A549 (cell line): ENCODE measurements around the gene NEUROD4. TPM values are rescaled to one million over a fixed set of nuclear protein-coding genes. Genes with fewer than 3 reads are reported as not detected.

Experiments
- ATAC-seq, 2 experiments: fragments of 200-7000 bp in 1 of 2; fragments of >200 bp in 1 of 2; cut with Nextera tagmentation in 1 of 2; cut with Tn5 transposase in 1 of 2; 3 replicates each; pipeline versions ENCODE4 v1.8.0 to v1.9.1; 2018 to 2020; ENCODE audit warnings: mild to moderate bottlenecking in 1 of 2, moderate library complexity in 1 of 2
- CTCF ChIA-PET: fragments of 300-600 bp; sonication (Branson Sonifier 250); formaldehyde crosslinking; extraction: SDS; loops from one replicate; lab custom pipeline; 2021; ENCODE audit warnings: antibody characterized with exemption, inconsistent platforms; lab: Yijun Ruan, JAX
- POLR2A ChIA-PET: fragments of 350-600 bp; formaldehyde crosslinking; extraction: SDS; loops from one replicate; lab custom pipeline; 2021; ENCODE audit warnings: antibody characterized with exemption, inconsistent platforms; lab: Yijun Ruan, JAX
- DNase-seq, 2 experiments: peaks; one replicate each; pipeline versions ENCODE4 v3.0.0 to v3.0.0-alpha.2; 2011 to 2016; ENCODE audit warnings: low read depth in 1 of 2, low spot score in 1 of 2
- FAIRE-seq: peaks from 2 replicates; lab custom pipeline; 2011; peaks lifted over from hg19 to GRCh38; lab: Jason Lieb, UNC
- H3K27ac ChIP-seq, 2 experiments: fragments of >200 bp; sonication (Bioruptor Twin); formaldehyde crosslinking; 3 replicates each; pipeline ENCODE4 v1.5.1; 2016 to 2017
- H3K4me1 ChIP-seq: fragments of >200 bp; sonication (Bioruptor Twin); formaldehyde crosslinking; 3 replicates; pipeline ENCODE4 v1.6.1; 2016
- H3K4me2 ChIP-seq: fragments of >200 bp; sonication (Bioruptor Twin); formaldehyde crosslinking; 3 replicates; pipeline ENCODE4 v1.6.1; 2016
- H3K4me3 ChIP-seq: fragments of >200 bp; sonication (Bioruptor Twin); formaldehyde crosslinking; 3 replicates; pipeline ENCODE4 v1.5.1; 2016
- H3K9me3 ChIP-seq: fragments of >200 bp; sonication (Bioruptor Twin); formaldehyde crosslinking; 3 replicates; pipeline ENCODE4 v1.6.1; 2016
- CEBPB ChIP-seq, 2 experiments: fragments of >200 bp in 1 of 2; sonication (Bioruptor Twin) in 1 of 2; formaldehyde crosslinking in 1 of 2; IDR thresholded peaks; 2 replicates each; pipeline ENCODE4 v1.6.1; 2012 to 2016
- CHD2 ChIP-seq: fragments of 150-350 bp; IDR thresholded peaks from 2 replicates; pipeline ENCODE4 v1.6.1; 2014; ENCODE audit warnings: low read length; ENCODE audit not compliant: partially characterized antibody
- CTCF ChIP-seq: fragments of >200 bp; sonication (Bioruptor Twin); formaldehyde crosslinking; IDR thresholded peaks from 3 replicates; pipeline ENCODE4 v1.5.1; 2016
- ESRRA ChIP-seq: fragments of 150-350 bp; IDR thresholded peaks from 2 replicates; pipeline ENCODE4 v1.6.1; 2014; ENCODE audit warnings: mild to moderate bottlenecking, low read length, borderline replicate concordance
- FOSB ChIP-seq: fragments of 250-450 bp; sonication (Bioruptor Pico); IDR thresholded peaks from 2 replicates; pipeline ENCODE4 v1.5.0; 2020; ENCODE audit warnings: mild to moderate bottlenecking, moderate library complexity
- GATA3 ChIP-seq: IDR thresholded peaks from 2 replicates; pipeline ENCODE4 v1.6.1; 2012; ENCODE audit warnings: borderline replicate concordance
- HDAC2 ChIP-seq: fragments of 200-600 bp; sonication (generic); IDR thresholded peaks from 2 replicates; pipeline ENCODE4 v1.6.1; 2016
- HEYL ChIP-seq: fragments of 250-450 bp; sonication (Bioruptor Pico); IDR thresholded peaks from 2 replicates; pipeline ENCODE4 v1.8.0; 2021; ENCODE audit warnings: mild to moderate bottlenecking, moderate library complexity
- HOXA7 ChIP-seq: fragments of 250-450 bp; sonication (Bioruptor Pico); IDR thresholded peaks from 2 replicates; pipeline ENCODE4 v1.5.0; 2020; ENCODE audit warnings: mild to moderate bottlenecking, moderate library complexity
- HOXB13 ChIP-seq: fragments of 250-450 bp; sonication (Bioruptor Pico); IDR thresholded peaks from 2 replicates; pipeline ENCODE4 v1.5.0; 2020; ENCODE audit warnings: low read depth, mild to moderate bottlenecking, moderate library complexity
- JUN ChIP-seq, 2 experiments: fragments of >200 bp; sonication (Bioruptor Twin); formaldehyde crosslinking; IDR thresholded peaks; 2 replicates in 1 of 2; 3 replicates in 1 of 2; pipeline ENCODE4 v1.6.1; 2016 to 2017
- MAX ChIP-seq: IDR thresholded peaks from 2 replicates; pipeline ENCODE4 v1.6.1; 2012
- NR3C1 ChIP-seq: fragments of >200 bp; sonication (Bioruptor Twin); formaldehyde crosslinking; IDR thresholded peaks from 3 replicates; pipeline ENCODE4 v1.6.1; 2017
- PHF8 ChIP-seq: fragments of 200-600 bp; sonication (generic); IDR thresholded peaks from 2 replicates; pipeline ENCODE4 v1.6.1; 2016; ENCODE audit warnings: low read depth, mild to moderate bottlenecking, antibody characterized with exemption, moderate library complexity, borderline replicate concordance
- POLR2AphosphoS2 ChIP-seq: conservative IDR thresholded peaks from 2 replicates; pipeline ENCODE4 v1.6.1; 2012; ENCODE audit warnings: low read length, improper control_type of control experiment, inconsistent platforms
- RCOR1 ChIP-seq: fragments of 150-350 bp; IDR thresholded peaks from 2 replicates; pipeline ENCODE4 v1.6.1; 2014; ENCODE audit warnings: antibody characterized with exemption, low read length, low read depth
- RFX5 ChIP-seq: fragments of 450-650 bp; IDR thresholded peaks from 2 replicates; pipeline ENCODE4 v1.7.1; 2014; ENCODE audit warnings: antibody characterized with exemption, mild to moderate bottlenecking, moderate library complexity
- ZSCAN20 ChIP-seq: fragments of 250-450 bp; sonication (Bioruptor Pico); IDR thresholded peaks from 2 replicates; pipeline ENCODE4 v1.8.0; 2022; ENCODE audit warnings: mild to moderate bottlenecking, moderate library complexity
- WGBS: methylation state at CpG from one replicate; pipeline ENCODE4 v1.1.6; 2017; ENCODE audit errors: missing lambda C conversion rate; 5-methylcytosine and 5-hydroxymethylcytosine counted together
- polyA plus RNA-seq, 4 experiments: library from polyadenylated mRNA; depleted of rRNA in 3 of 4; stranded (reverse); fragments of >200 nt; fragmentation: RNase III in 1 of 4; extraction: RNeasy Plus Mini Kit Qiagen cat#74134 plus additional on column Dnase treatment in 1 of 4; gene quantifications; 2 replicates in 3 of 4; 3 replicates in 1 of 4; pipeline ENCODE4 v1.2.3, GENCODE V29; 2011 to 2017
- TF ChIP-seq, protein P1 (sequence below): fragments of >200 bp; sonication (Bioruptor Twin); formaldehyde crosslinking; IDR thresholded peaks from 2 replicates; pipeline ENCODE4 v1.6.1; 2016
- TF ChIP-seq, protein P2 (sequence below): fragments of >200 bp; sonication (Bioruptor Twin); formaldehyde crosslinking; IDR thresholded peaks from 3 replicates; pipeline ENCODE4 v1.6.1; 2016

The NEUROD4 gene
- polyA plus RNA-seq, 2 of the 4 experiments (the other 2 are of a cell fraction): not detected

DNA sequence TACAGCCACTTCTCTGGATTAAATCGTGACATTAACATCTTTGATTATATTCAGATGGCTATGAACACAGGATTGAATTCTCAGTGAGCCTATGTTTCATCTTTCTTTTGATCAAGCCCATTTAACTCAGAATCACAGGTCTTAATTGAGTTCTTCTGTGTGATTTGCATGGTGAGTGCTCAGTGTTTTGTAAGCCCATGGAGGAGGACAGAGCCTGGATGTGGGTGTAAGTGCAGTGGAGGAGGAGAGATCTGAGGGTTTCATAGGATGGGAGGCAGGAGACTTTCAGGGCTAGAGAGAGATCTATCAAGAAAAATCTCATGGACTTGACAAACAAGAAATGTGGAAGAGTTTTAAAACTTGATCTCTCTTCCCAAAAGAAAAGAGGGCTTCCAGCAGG lies 29.9 kb upstream of the NEUROD4 start:
- H3K4me2 ChIP-seq: no peak overlapping the region
- no peak for ATAC-seq
- CTCF ChIA-PET: interaction anchor here (1.2 kb wide), 1 partner anchor 82 kb away, joined by 4 read pairs; no protein-coding TSS in a partner anchor
- no peaks in the 10 kb centered on the region for H3K4me1 ChIP-seq
- H3K9me3 ChIP-seq: no peaks in the 10 kb centered on the region
- TF ChIP-seq POLR2AphosphoS2 (no peak), HDAC2 (no peak), MAX (no peak), HEYL (no peak), RCOR1 (no peak), CEBPB (IDR thresholded peaks at IDR 0.05) (no peak), FOSB (CRISPR knock-in tag) (no peak), ESRRA (no peak), RFX5 (no peak)
- TF ChIP-seq, protein P1, sequence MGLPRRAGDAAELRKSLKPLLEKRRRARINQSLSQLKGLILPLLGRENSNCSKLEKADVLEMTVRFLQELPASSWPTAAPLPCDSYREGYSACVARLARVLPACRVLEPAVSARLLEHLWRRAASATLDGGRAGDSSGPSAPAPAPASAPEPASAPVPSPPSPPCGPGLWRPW: no peak
- TF ChIP-seq, all 56 proteins: peak for 0
- DNase-seq (no peak), FAIRE-seq (no peak)
- POLR2A ChIA-PET: no interaction called here
- Histone ChIP-seq H3K27ac (no peak overlapping the region), H3K4me3 (no peak overlapping the region)
- 0% methylated on average over 1 of the region's 1 CpG for WGBS

- Histone ChIP-seq H3K27ac (no peak overlapping the region), H3K4me1 (no peaks in the 10 kb centered on the region), H3K4me3 (no peak overlapping the region), H3K4me2 (no peak overlapping the region), H3K9me3 (no peaks in the 10 kb centered on the region)
- no peak for TF ChIP-seq HDAC2
- TF ChIP-seq CEBPB (IDR thresholded peaks at IDR 0.05): no peak
- no peak for TF ChIP-seq CHD2
- TF ChIP-seq ZSCAN20 (CRISPR knock-in tag): no peak
- no peak for TF ChIP-seq HOXB13 (CRISPR knock-in tag)
- TF ChIP-seq HOXA7 (CRISPR knock-in tag): no peak
- no peak for TF ChIP-seq NR3C1
- no peak for TF ChIP-seq JUN (IDR thresholded peaks at IDR 0.05)
- no peak for TF ChIP-seq POLR2AphosphoS2
- TF ChIP-seq GATA3: no peak
- no peak for TF ChIP-seq PHF8
- TF ChIP-seq, protein P2, sequence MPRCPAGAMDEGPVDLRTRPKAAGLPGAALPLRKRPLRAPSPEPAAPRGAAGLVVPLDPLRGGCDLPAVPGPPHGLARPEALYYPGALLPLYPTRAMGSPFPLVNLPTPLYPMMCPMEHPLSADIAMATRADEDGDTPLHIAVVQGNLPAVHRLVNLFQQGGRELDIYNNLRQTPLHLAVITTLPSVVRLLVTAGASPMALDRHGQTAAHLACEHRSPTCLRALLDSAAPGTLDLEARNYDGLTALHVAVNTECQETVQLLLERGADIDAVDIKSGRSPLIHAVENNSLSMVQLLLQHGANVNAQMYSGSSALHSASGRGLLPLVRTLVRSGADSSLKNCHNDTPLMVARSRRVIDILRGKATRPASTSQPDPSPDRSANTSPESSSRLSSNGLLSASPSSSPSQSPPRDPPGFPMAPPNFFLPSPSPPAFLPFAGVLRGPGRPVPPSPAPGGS: no peak
- no peak for DNase-seq
- ChIA-PET POLR2A (no interaction called here), CTCF (interaction anchor here (2.3 to 9.3 kb wide), 4 partner anchors 16 to 242 kb away, joined by 8 to 268 read pairs (median 14); no protein-coding TSS in a partner anchor)
- ATAC-seq: no peak
- WGBS: 66% methylated on average over 9 of the region's 9 CpGs
- FAIRE-seq: no peak
Measured at GRCh38 chr12:54991161-54991990, 28.4 kb upstream of the NEUROD4 start.

GRCh38 chr12:54991991-54992375 lies 27.8 kb upstream of the NEUROD4 start:
- no peak for ATAC-seq
- FAIRE-seq: no peak
- 47% methylated on average over 5 of the region's 5 CpGs for WGBS
- no peak for DNase-seq
- TF ChIP-seq CTCF: no peak
- POLR2A ChIA-PET: no interaction called here
- H3K4me3 ChIP-seq: no peak overlapping the region
- no peak overlapping the region for H3K27ac ChIP-seq
- CTCF ChIA-PET: interaction anchor here (1.1 to 9.3 kb wide), 13 partner anchors 12 to 243 kb away, joined by 3 to 268 read pairs (median 9); no protein-coding TSS in a partner anchor
- no peaks in the 10 kb centered on the region for H3K4me1 ChIP-seq
- H3K9me3 ChIP-seq: no peaks in the 10 kb centered on the region
- H3K4me2 ChIP-seq: no peak overlapping the region
